ENCODE measurements around the gene DDOST. TPM values are rescaled to one million over a fixed set of nuclear protein-coding genes. Genes with fewer than 3 reads are reported as not detected.

DDOST gene
- total RNA-seq, 6 donors from 2014 or later, result 54.5 to 212 (median 141) TPM

DNA sequence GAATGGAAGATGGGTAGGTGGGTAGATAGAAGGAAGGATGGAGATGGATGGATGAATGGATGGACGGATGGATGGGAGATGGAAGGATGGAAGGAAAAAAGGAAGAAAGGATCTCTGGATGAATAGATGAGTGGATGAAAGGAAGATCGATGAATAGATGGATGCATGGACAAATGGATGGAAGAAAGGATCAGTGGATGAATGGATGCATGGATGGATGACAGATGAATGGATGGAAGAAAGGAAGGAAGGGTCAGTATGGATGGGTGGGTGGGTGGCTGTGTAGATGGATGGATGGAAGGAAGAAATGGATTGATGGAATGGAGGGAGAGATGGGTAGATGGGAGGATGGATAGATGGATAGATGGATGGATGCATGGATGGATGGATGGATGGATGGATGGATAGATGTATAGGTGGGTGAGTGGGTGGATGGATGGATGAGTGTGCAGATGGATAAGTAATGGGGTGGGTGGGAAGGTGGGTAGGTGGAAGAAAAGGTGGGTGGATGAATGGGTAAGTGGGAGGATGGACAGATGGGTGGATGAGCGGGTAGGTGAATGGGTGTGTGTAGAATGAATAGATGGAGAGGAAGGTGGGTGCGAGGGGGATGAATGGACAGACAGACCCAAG, 42.1 kb upstream of the DDOST start:
- Histone ChIP-seq H3K27ac (no peak overlapping the region), H3K9me3 (no peaks in the 10 kb centered on the region), H3K36me3 (no peaks in the 10 kb centered on the region), H3K27me3 (no peaks in the 10 kb centered on the region), H3K4me1 (no peaks in the 10 kb centered on the region), H3K4me3 (no peak overlapping the region)
- DNase-seq (no peak), ATAC-seq (ENCODE audit: low FRiP score in 2 of 2) (no peak)
- TF ChIP-seq POLR2AphosphoS5 (IDR thresholded peaks at IDR 0.05) (no peak), EP300 (IDR thresholded peaks at IDR 0.05) (no peak), POLR2A (IDR thresholded peaks at IDR 0.05) (no peak)
- TF ChIP-seq, protein P1, sequence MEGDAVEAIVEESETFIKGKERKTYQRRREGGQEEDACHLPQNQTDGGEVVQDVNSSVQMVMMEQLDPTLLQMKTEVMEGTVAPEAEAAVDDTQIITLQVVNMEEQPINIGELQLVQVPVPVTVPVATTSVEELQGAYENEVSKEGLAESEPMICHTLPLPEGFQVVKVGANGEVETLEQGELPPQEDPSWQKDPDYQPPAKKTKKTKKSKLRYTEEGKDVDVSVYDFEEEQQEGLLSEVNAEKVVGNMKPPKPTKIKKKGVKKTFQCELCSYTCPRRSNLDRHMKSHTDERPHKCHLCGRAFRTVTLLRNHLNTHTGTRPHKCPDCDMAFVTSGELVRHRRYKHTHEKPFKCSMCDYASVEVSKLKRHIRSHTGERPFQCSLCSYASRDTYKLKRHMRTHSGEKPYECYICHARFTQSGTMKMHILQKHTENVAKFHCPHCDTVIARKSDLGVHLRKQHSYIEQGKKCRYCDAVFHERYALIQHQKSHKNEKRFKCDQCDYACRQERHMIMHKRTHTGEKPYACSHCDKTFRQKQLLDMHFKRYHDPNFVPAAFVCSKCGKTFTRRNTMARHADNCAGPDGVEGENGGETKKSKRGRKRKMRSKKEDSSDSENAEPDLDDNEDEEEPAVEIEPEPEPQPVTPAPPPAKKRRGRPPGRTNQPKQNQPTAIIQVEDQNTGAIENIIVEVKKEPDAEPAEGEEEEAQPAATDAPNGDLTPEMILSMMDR (IDR thresholded peaks at IDR 0.05), result no peak
- 79 to 80% methylated on average over 4 of the region's 4 CpGs for WGBS, 2 donors

DNA sequence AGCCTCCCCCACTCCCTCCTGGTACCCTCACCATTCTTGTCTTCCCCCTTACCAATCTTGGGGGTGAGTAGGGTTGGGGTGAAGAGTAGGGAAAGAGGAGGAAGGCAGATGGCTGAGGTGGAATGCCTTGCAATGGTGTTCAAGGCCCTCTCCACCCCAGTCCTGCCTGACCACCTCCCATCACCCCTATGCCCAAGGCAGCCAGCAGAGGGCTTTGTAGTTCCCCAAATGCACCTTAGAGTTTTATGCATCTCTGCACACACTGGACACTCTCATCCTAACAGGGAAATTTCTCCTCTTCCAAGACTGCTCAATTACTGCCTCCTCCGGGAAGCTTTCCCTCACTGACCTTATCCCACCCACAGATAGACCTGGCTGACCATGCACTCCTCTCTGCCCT, 41.2 kb upstream of the DDOST start:
- ATAC-seq (ENCODE audit: low FRiP score in 2 of 2), result no peak

DNA sequence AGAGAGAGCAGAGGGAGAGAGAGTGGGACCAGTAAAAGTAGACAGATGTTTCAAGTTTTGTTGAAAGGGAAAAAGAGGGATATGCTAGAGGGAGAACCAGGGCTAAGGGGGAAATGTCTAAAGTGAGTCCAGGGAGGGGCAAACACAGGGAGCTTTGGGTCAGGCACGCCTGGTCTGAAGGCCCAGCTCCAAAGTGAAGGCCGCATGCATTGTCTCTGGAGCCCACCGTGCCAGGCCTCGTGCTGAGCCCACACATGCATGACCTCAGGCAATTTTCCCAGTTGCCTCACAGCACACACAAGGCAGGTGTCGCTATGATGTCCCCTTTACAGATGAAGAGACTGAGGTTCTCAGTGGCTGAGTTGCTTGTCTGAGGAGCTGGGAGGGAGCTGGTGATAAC, 40.7 kb upstream of the DDOST start:
- no peaks in the 10 kb centered on the region for H3K27me3 ChIP-seq
- no peaks in the 10 kb centered on the region for H3K36me3 ChIP-seq
- DNase-seq (no peak), ATAC-seq (ENCODE audit: low FRiP score in 2 of 2) (no peak)
- no peak overlapping the region for H3K4me3 ChIP-seq
- TF ChIP-seq POLR2AphosphoS5 (IDR thresholded peaks at IDR 0.05) (no peak), EP300 (IDR thresholded peaks at IDR 0.05) (no peak), POLR2A (IDR thresholded peaks at IDR 0.05) (no peak)
- TF ChIP-seq, protein P1 (IDR thresholded peaks at IDR 0.05), result no peak
- WGBS, 2 donors, result 89 to 96% methylated on average over 3 to 5 of the region's 5 CpGs
- no peaks in the 10 kb centered on the region for H3K9me3 ChIP-seq
- peaks cover 3 to 7% (median 4%) of the 10 kb centered on the region in 4 donors for H3K4me1 ChIP-seq
- H3K27ac ChIP-seq, result no peak overlapping the region

More for the DNA sequence above, 41.2 kb upstream of the DDOST start:
- Histone ChIP-seq H3K4me1 (peaks cover 0 to 1% (median 0%) of the 10 kb centered on the region in 4 donors), H3K4me3 (no peak overlapping the region), H3K36me3 (no peaks in the 10 kb centered on the region), H3K9me3 (no peaks in the 10 kb centered on the region), H3K27me3 (no peaks in the 10 kb centered on the region), H3K27ac (no peak overlapping the region)
- TF ChIP-seq POLR2AphosphoS5 (IDR thresholded peaks at IDR 0.05) (no peak), POLR2A (IDR thresholded peaks at IDR 0.05) (no peak), EP300 (IDR thresholded peaks at IDR 0.05) (no peak)
- TF ChIP-seq, protein P1 (IDR thresholded peaks at IDR 0.05), result no peak
- 89 to 94% methylated on average over 1 of the region's 1 CpG for WGBS, 2 donors
- DNase-seq, result no peak

DNA sequence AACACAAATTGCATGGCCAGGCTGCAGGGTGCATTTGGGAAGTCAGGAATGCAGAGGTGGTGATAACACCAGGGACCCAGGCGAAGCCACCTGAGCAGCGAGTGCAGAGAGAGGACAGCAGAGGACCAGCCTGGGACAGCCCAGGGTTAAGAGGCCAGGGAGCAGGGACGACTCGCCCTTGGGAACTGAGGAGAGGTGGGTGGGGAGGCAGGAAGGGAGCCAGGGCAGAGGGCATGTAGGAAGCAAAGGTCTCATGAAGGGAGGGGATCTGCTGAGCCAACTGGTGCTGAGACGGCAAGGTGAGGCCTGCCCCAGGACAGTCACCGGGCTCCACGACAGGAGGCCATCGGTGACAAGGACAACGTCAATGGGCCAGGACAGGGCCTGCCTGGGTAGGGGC, 40.3 kb upstream of the DDOST start:
- 85 to 88% methylated on average over 9 of the region's 9 CpGs for WGBS, 2 donors
- no peak for ATAC-seq (ENCODE audit: low FRiP score in 2 of 2)
- DNase-seq, result no peak

More for the DNA sequence above, 40.3 kb upstream of the DDOST start:
- Histone ChIP-seq H3K27ac (no peak overlapping the region), H3K36me3 (no peaks in the 10 kb centered on the region), H3K27me3 (no peaks in the 10 kb centered on the region), H3K4me1 (peaks cover 5 to 9% (median 7%) of the 10 kb centered on the region in 4 donors), H3K4me3 (no peak overlapping the region), H3K9me3 (no peaks in the 10 kb centered on the region)
- no peak for TF ChIP-seq POLR2A (IDR thresholded peaks at IDR 0.05)
- no peak for TF ChIP-seq POLR2AphosphoS5 (IDR thresholded peaks at IDR 0.05)
- TF ChIP-seq EP300 (IDR thresholded peaks at IDR 0.05), result no peak
- TF ChIP-seq, protein P1 (IDR thresholded peaks at IDR 0.05), result no peak
